ENCODE results near the gene AKAP8L. TPM values are rescaled to one million over a fixed set of nuclear protein-coding genes. Genes with fewer than 3 reads are reported as not detected.

The AKAP8L gene, protein sequence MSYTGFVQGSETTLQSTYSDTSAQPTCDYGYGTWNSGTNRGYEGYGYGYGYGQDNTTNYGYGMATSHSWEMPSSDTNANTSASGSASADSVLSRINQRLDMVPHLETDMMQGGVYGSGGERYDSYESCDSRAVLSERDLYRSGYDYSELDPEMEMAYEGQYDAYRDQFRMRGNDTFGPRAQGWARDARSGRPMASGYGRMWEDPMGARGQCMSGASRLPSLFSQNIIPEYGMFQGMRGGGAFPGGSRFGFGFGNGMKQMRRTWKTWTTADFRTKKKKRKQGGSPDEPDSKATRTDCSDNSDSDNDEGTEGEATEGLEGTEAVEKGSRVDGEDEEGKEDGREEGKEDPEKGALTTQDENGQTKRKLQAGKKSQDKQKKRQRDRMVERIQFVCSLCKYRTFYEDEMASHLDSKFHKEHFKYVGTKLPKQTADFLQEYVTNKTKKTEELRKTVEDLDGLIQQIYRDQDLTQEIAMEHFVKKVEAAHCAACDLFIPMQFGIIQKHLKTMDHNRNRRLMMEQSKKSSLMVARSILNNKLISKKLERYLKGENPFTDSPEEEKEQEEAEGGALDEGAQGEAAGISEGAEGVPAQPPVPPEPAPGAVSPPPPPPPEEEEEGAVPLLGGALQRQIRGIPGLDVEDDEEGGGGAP
- total RNA-seq: 125 TPM

DNA sequence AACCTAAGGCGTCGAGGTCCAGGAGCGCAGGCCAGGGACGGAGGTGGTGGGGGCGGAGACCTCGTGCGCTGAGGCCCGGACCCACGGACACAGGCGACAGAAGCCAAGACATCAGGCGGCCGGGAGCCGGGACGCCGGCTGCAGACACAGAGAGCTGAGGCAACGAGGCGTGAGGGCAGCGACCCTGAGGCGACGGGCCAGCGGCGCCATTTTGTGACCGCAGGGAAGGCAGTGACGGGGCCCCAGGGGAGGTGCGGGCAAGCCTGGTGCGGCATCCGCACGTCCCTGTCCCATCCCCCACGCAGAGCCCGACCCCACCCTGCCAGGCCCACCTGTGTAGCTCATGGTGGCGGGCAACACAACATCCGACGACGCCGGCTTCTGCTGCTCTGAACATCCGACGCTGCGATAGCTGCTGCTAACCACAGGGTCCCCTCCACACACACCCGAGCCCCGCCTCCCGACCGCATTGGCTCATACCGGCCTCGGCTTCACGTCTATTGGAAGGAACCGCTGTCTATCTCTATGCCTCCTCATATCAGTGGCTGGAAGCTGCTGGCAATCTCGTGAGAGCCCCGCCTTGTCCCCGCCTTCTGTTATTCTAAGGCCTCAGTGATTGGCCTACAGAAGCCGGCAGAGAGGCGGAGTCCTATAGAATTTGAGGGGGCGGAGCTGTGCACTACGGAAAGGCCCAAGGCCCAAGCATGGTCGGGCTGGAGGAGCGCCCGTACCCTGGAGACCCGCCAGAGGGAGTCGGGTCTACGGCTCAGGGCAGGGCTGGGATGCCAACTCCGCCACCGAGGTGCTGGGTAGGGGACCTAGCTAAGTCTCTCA lies at the start of gene AKAP8L:
Gene AKAP8L, minus strand, starts transcription at position 410 of the 834 bp plus-strand sequence. Its CDS starts 65 bp downstream, at position 345.

DNA sequence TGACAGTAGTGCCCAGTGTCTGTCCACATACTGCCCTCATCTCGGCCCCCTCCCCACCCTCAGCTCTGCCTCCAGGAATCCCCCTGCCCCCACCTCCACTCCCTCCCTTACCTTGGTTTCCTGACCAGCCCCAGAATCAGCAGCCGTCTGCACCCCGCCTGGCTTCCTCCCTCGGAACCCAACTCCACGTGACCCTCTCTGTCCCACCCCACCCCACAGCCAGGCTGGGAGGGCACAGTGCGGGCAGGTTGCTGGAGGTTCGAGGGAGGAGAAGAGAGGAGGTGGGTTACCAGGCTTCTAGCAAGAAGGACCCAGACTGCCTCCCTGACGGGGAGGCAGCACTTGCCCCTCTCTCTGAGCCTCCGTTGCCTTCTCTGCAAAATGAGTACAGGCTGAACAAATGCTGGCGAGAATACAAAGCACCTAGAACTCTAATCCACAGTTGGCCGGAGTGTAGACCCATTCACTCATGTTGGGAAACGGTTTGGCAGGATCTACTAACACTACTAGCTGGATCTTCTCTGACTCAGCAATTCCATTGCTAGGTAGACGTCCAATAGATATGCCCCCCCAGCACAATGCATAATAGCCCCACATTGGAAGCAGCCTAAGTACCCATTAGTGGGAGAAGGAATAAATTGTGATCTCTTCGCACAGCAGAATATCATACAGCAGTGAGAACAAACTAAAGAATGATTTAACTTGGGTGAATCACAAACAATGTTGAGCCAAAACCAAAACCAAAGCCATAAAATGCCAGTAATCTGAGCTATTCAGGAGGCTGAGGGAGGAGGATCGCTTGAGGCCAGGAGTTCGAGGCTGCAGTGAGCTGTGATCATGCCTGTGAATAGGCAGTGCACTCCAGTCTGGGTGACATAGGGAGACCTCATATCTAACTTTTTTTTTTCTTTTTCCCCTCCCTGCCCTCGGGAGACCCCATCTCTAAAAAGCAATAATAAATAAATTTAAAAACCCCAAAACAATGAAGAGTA lies 45.9 kb upstream of the AKAP8L start, which contains the start of gene RASAL3:
Gene RASAL3, minus strand, starts transcription at position 151 of the 992 bp plus-strand sequence. CDS start 186 bp downstream, outside the sequence.

DNA sequence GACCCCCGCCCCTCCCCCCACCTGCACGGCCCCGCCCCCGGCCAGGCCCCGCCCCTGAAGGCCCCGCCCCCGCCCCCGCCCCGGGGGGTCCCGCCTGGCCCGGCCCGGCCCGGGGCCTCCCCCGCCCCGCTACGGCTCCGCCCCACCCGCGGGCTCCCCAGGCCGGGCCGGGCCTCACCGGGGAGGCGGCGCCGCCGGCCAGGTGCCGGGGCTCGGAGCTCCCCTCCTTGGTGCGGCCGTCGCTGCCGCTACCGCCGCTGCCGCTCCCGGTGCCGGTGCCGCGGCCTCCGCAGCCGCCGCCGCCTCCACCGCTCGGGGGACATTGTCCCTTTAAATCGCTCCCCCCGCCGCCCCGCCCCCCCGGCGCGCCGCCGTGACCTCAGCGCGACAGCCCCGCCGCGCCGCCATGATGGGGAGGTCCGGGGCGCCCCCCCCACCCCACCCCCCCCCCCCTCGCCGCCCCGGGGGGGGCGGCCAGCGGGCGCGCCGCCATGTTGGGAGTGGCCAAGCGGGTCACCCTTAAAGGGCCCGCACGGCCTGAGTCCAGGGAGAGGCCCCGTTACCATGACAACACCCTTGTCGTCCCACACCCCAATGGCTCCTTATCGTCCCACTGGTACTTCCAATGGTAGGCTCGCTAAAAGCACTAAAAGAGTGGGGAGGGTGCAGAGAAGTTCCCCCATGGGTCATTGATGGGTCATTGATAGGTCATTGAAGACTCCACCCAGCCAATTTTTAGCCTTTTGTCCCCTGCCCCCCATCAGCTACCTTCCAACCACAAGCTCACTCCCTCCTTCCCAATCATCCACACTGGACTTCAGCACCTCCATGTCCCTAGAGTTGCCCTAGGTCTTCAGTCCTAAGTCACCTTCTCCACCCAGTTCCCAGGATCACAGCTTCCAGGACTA lies 31.1 kb upstream of the AKAP8L start, which contains the start of gene WIZ:
Gene WIZ, minus strand, starts transcription at position 337 of the 908 bp plus-strand sequence. CDS start 1,649 bp downstream, outside the sequence.

DNA sequence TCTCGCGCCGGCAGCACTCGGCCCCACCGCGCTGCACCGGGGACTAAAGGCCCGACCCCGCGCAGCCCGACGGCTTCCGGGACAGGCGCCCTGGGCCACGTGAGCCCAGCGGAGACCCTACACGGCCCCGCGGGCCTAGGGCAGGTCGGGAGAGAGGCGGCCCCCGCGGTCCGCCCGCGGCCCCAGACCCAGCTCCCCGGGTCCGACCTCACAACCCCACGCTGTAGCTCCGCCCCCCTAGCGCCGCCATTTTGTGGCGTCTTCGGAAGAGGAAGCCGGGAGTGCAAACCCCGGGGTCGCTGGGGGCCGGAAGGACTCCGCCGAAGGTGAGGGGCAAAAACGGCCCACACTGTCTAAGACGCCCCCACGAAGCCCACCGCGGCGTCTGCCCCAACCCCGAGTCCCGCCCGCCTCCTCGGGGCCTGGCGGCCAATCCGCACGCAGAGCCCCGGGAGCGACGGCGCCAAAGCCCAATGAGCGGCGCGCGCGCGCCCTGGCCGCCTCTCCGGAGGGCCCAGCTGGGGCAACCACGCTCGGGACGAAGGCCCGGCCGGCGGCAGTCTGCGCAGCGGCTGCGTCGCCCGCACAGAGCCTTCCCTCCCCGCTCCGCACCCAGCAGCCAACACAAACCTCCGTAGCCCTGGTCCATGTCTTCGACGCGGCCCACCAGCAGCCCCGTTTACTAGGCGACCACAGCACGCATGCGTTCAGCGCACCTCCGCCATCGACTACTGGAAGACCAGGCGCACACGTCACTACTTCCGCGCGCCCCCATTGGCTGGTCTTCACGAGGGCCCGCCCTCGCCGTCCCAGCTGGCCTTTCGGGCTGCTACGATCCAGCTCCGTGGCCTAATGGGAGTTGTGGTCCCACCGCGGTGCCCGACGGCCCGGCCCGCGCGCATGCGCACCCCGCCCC lies 39.4 kb downstream of the AKAP8L start, which contains the start of gene AKAP8:
Gene AKAP8, minus strand, starts transcription at position 705 of the 916 bp plus-strand sequence. Its CDS starts 56 bp downstream, at position 649.

DNA sequence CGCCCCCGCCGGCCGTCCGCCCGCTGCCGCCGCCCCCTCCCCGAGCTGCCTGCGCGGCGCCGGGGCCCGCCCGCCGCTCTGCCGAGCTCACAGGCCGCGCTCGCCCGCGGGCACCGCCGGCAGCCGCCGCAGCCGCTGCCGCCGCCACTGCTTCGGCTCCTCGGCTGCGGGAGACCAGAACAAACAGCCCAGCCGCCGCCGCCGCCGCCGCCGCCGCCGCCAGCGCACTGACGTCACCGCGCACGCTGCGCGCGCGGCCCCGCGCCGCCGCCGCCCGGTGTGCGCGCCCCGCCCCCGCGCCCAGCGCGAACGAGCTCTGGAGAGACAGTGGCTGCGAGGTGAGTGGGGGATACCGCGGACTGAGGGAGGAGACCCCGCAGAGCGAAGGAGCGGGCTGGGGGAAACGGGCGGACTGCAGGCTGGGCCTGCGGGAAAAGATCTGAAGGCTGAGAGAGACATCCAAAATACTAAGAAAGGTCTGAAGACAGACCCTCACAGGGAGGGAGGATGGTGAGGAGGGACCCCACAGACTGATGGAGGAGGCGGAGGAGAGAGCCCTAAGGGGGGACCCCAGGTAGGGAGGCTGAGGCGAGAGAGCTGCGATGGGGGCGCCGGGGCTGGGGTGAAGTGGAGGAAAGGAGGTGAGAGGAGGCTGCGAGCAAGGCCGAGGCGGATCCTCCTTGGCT lies 86.3 kb downstream of the AKAP8L start, which contains the start of gene BRD4:
Gene BRD4, minus strand, starts transcription at position 229 of the 686 bp plus-strand sequence. CDS start 59,440 bp downstream, outside the sequence.

Other genes starting within 250 kb of the AKAP8L start
- 91.8 TPM for gene NOTCH3, start 218.0 kb downstream of the AKAP8L start, total RNA-seq
- gene EPHX3, start 186.5 kb downstream of the AKAP8L start, total RNA-seq: 1.9 TPM
- gene BRD4, start 86.4 kb downstream of the AKAP8L start, total RNA-seq: 38.6 TPM
- gene AKAP8, start 39.2 kb downstream of the AKAP8L start, total RNA-seq: 38.9 TPM
- 26.1 TPM for gene WIZ, start 31.0 kb upstream of the AKAP8L start, total RNA-seq
- 0.82 TPM for gene RASAL3, start 45.6 kb upstream of the AKAP8L start, total RNA-seq
- not detected for gene PGLYRP2, start 60.5 kb upstream of the AKAP8L start, total RNA-seq
- gene CYP4F22, start 89.5 kb upstream of the AKAP8L start, total RNA-seq: not detected
- not detected for gene CYP4F8, start 196.2 kb upstream of the AKAP8L start, total RNA-seq
- 0.71 TPM for gene CYP4F3, start 221.9 kb upstream of the AKAP8L start, total RNA-seq